ENCODE data around the gene CDC40.

The CDC40 gene

DNA sequence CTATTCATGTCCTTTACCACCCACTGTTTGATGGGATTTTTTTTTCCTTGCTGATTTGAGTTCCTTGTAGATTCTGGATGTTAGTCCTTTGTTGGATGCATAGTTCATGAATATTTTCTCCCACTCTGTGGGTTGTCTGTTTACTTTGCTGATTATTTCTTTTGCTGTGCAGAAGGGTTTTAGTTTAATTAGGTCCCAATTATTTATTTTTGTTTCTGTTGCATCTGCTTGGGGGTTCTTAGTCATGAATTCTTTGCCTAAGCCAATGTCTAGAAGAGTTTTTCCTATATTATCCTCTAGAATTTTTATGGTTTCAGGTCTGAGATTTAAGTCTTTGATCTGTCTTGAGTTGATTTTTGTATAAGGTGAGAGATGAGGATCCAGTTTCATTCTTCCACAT lies 92.6 kb downstream of the CDC40 start:
- peak in 1 of 3 experiments; percentile 8 for DNase-seq

DNA sequence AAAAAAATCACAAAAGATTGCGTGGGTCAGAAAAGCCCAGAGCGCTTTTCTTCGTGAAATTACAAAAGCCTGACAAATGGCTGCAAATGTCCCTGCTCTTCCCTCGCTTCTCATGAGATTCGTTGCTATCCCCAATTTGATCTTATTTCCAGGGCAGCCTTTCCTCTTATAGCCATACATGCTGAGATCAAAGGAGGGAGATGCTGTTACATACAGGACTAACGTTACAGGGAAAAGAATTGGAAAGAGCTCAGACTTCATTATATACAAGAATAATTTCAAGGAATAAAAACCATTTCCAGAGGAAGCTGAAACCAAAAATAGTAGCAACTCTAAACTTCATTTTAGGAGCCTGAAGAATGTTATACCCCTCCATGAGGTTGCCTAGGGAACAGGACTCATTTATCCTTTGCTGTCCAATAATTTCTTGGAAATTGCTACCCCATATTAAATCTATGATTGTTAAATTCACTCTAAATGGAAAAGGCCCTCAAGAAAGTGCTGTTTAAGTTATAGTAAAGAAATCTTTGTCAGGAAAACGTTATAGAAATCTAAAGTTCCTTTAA lies 97.0 kb downstream of the CDC40 start:
- no peak for DNase-seq

All from NCI-H1417 (cell line).